T-helper 1 cell treated with Interleukin-12 subunit alpha and Interleukin-12 subunit beta and Interleukin-4 antibody, amounts not matched to agents 30 ng/mL and 1 ng/mL, for 36 hours (primary cell): ENCODE data around the gene MRPS9. TPM values are rescaled to one million over a fixed set of nuclear protein-coding genes. Genes with fewer than 3 reads are reported as not detected.

Experiments
- total RNA-seq: library from RNA; stranded (reverse); gene quantifications from 2 replicates; pipeline ENCODE4 v1.2.3, GENCODE V29; 2022

The MRPS9 gene
- total RNA-seq, 1 donor from 2014 or later = 20.2 TPM

Other genes starting within 250 kb of the MRPS9 start
- gene POU3F3, start 184.0 kb upstream of the MRPS9 start, total RNA-seq = not detected in 2 replicates
- not detected in 2 replicates for gene GPR45, start 203.7 kb downstream of the MRPS9 start, total RNA-seq